ENCODE results near the gene MAPKAPK3.

DNA sequence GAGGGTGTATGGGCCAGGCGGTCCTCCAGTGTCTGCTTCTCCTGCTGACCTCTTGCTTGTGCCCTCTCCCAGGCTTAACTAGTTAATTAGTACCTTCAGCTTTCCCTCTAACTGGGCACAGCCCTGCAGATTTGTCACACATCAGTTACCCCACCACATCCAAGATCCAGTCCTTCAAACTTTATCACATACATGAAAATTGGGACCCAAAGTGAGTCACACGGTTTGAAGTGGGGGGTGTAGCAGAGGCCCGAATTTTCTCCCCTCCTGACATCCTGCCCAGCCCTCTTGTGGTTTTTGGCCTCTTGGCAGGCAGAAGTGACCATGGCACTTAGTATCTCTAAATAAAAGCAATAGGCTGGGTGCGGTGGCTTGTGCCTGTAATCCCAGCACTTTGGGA is 3.9 kb downstream of the MAPKAPK3 start:
- no peak for TF ChIP-seq POLR2A (IDR thresholded peaks at IDR 0.05; ENCODE audit: low read depth, low read length)
- no peak for TF ChIP-seq TAF1 (IDR thresholded peaks at IDR 0.05; ENCODE audit: low read depth, low read length)
- no peak for TF ChIP-seq POLR2AphosphoS5 (IDR thresholded peaks at IDR 0.05; ENCODE audit: low read depth, low read length)
- TF ChIP-seq PAX5 (IDR thresholded peaks at IDR 0.05; ENCODE audit: insufficient read depth, low read length, severe bottlenecking) = no peak
- TF ChIP-seq SPI1 (IDR thresholded peaks at IDR 0.05; ENCODE audit: low read depth, low read length) = no peak
- TF ChIP-seq POU2F2 (IDR thresholded peaks at IDR 0.05; ENCODE audit: low read depth, low read length) = no peak

Measured in GM12891 (cell line).